Activated T-cell treated with anti-CD3 and anti-CD28 coated beads, Interleukin-2, amount 50 U/mL, for 48 hours (primary cell): ENCODE data around the gene PMM1.
"Not testable (repeated sequence)": the region's sequence is repeated elsewhere in the genome, so short reads cannot be mapped to it uniquely, and the experiment has no call there.

ENCODE experiments used
- DNase-seq, 2 experiments: peaks; one replicate each; pipeline ENCODE4 v3.0.0-alpha.2; 2020

Gene PMM1

DNA sequence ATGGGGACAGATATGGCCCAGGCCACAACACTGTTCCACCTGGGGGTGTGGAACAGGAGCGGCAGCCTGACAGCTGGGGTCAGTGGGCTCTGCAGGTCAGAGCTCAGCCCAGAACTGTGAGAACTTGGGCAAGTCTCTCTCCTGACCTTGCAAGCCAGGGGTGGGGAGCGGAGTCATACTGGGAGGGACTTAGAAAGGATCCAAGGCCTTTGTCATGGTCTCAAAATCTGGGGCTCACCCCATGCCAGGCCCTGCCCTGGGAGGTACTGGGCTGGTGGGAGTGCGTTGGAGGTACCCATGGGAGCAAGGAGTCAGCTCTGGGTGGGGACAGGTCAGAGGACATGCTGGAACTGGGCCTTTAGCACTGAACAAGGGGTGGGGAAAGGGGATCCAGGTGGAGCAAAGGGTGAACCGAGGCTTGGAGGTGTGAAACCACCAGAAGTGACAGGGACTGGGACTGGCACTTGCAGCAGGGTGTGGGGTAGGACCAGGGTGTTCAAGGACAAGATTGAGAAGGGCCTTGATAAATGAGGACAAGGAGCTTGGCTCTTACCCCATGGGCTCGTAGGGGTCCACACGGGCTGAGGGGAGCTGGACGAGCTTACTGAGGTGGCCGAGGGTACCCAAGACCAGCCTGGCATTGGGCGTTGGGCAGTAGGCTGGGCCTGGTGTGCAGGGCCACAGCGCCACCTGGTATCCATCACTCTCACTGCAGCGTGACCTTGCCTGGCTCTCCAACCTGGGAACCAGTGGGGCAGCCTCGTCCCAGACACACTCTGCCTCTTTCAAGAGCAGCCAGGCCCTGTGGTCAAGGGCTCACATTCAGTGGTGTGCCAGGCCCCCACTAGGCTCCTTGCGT is 7.4 kb upstream of the PMM1 start:
- peak; percentile 47 to 62 for DNase-seq

DNA sequence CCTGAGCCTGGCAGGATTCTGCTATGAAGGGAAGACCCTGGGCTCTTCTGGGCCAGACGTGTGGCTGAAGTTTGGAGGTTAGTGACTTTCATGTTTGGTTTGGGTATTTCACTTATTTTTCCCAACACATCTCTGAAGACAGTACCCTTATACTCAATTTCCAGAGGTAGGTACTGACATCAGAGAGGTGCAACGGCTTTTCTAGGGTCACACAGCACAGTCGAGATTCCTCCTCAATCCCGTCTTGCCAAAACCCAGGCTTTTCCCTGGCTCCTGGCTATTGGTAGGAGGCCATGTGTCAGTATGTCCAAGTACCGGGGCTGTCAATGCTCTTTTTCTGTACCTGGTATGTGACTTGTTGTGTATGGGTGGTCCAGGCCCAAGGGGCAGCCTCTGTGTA is 6.1 kb upstream of the PMM1 start:
- DNase-seq, result no peak

DNA sequence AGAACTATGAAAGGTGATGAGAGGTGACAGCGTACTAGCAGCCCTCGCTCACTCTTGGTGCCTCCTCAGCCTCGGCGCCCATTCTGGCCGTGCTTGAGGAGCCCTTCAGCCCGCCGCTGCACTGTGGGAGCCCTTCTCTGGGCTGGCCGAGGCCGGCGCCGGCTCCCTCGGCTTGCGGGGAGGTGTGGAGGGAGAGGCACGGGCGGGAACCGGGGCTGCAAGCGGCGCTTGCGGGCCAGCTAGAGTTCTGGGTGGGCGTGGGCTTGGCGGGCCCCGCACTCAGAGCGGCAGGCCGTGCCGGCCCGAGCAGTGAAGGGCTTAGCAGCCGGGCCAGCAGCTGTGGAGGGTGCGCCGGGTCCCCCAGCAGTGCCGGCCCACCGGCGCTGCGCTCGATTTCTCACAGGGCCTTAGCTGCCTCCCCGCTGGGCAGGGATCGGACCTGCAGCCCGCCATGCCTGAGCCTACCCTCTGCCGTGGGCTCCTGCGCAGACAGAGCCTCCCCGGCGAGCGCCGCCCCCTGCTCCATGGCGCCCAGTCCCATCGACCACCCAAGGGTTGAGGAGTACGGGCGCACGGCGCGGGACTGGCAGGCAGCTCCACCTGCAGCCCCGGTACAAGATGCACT is 3.8 kb upstream of the PMM1 start:
- DNase-seq, result not testable (repeated sequence)

DNA sequence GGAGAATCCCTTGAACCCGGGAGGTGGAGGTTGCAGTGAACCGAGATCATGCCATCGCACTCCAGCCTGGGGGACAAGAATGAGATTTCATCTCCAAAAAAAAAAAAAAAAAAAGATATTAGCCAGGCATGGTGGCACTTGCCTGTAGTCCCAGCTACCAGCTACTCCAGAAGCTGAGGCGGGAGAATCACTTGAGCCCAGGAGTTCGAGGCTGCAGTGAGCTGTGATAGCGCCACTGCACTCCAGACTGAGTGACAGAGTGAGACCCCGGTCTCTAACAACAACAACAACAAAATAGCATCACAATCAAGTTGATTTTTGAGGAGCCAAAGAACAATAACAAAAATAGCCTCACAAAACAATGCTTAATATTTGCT is 2.3 kb downstream of the PMM1 start:
- no peak for DNase-seq

DNA sequence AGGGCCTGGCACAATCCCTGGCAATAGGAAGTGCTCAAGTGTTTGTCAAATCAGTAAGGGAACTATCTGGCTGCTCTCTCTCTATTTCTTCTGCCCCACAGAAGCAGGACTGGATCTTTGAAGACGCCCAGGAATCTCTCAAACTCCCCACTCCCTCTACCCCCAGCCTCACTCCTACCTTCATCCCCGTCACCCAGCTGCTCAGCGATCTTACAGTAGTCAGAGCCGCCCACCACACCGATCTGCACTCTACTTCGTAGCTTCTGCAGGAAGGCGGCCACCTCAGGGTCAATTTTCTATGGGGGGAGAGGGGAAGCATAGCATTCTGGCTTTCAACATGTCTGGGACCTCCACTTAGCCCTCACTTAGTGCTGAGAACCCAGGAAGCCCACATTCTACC is 3.7 kb downstream of the PMM1 start:
- no peak for DNase-seq

DNA sequence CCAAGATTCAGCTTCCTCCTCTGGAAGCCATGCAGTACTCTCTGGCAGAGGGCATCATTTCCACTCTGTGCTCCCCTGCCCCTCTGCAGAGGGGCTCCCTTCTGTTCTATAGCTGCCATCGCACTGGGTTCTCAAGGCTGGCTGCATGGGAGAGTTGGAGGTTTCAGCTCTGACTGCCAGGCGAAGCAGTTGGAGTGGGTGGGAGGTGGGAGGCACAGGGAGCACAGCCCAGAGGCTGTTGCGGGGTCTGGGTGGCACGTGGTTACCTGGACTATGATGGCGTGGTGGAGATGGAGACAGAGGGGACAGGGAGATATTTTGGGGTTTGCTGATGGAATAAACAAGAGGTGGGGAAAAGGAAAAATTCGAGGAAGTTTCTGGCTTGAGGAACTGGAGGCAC is 4.8 kb downstream of the PMM1 start:
- DNase-seq, result no peak

DNA sequence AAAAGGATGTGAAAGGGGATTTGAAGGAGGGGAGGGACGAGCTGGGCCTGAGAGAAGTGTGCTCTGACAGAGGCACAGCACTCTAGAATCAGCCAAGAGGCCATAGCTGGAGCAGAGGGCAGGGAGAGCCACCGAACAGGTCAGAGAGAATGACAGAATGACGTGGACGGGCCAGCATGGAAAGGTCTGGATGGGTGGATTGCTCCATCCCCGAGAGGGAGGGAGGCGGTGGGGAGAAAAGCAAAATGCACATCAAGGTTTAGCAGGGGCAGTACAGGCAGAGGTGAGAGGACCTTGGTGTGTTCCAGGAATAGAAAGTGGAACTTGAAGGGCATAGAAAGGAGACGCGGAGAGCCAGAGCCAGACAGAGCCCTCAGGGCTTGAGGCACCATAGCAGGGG is 6.9 kb downstream of the PMM1 start:
- no peak for DNase-seq

DNA sequence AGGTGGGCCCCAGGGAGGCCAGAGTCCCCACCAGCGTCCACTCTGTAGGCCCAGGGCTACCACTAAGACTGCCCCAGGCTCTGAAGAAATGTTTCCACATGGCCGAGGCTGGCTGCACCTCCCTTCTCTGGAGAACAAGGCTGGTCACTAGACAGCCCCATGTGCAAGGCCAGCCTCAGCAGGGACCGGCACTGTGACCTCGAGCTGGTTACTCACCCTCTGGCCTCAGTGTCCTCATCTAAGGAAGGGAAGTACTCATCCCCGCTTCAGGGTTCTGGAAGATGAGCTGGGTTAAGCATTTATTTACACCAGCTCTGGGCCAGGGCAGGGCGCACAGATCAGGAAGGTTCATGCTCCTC is 9.7 kb downstream of the PMM1 start:
- DNase-seq, result no peak

DNA sequence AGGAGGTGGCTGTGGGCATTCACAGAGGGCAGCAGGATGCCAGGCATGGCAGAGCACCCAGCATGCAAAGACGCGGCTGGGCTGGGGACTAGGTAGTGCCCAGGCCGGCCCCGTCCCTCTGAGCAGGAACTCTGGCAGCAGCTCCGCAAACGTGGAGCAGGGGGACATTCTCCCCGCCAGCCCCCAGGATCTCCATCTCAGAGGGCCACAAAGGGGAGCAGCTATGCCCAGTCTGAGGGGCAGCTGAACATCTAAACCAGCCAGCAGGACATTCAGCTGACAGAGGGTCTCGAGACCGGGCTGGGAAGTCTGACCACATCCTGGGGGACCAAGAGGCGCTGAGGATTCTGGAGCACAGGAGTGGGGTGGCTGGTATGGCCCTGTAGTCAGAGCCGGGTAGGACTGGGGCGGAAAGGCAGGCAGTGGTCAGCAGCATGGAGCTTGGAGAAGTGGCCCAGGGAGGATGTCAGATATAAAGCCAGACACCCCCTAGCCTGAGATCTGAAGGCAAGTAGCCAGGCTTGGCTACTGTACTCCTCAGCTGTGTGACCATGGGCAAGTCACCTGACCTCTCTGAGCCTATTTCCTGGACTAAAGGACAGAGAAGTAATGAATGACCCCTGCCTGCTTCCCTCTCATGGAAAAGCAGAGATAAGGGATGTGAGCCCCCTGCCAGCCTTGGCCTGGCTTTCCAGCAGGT is 10.2 kb downstream of the PMM1 start:
- DNase-seq, result no peak

DNA sequence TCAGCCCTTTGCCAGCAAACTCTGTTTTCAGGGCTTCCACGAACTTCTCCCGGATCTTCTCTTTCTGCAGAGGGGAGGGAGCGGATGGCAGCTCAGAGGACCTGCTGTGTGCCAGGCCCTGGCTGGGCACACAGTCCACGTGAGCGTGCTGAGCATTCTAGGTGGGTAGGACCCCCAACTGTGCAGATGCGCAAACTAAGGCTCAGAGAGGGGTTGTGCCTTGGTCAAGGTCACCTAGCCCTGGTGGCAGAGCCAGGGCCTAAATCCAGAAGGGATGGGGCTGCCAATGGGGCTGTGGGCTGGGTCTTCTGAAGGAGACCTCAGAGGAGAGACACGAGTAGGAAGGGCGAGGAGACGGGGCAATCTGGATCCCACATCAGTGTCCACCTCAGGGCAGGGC is 10.8 kb downstream of the PMM1 start:
- DNase-seq, result no peak

DNA sequence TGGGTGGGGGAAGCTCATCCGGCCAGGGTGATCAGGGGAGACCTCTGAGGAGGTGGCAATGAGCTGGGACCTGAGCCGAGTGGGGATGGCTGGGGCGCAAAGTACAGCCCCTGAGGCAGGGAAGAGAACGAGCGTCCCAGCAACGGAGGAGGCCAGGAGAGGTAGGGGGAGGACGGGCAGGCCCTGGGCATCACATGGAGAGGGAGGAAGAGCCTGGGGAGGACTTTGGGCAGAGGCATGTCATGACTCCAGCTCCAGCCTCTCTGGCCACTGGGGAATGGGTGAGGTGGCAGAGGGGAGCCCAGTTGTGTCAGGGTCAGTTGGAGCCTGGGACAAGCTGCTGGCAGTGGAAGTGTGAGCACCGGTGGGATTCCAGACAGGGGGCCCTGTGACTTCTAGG is 11.5 kb downstream of the PMM1 start:
- DNase-seq, result no peak

DNA sequence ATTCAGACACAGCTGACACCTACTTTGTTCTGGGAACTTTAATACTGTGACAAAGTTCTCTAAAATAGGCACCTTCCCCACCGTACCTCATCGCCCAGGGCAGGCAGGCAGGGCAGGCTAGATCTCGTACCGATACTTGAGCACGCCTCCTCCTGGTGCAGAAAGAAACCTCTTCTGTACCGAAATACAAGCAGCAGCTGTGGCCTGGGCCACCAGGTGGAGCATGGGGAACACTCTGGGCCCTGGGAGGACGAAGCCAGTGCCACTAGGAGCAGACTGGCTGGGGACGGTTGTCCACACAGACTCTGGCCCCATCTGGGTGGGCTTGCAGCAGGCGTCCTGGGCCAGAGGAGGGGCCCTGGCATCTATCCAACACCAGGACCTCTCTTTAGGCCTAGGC is 12.8 kb downstream of the PMM1 start:
- DNase-seq, result peak; percentile 38 to 63

DNA sequence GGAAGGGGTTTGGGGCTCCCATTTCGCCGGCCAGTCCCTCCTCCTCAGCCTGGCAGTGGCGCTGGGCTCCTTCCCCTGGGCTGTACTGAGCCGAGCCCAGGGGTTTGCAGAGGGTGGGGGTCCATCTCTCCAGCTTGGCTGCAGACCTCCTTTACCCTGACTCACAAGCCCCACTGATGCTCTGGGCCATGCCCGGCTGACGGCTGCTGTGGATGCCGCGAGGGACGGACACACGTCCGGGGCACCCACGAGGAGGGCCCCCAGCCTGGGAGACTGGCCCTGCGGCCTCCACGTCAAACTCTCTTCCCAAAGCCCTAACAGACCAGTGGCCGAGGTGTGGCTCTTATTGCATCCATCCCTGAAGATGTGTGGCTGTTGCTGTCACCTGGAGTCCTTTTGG is 14.1 kb downstream of the PMM1 start:
- DNase-seq, result no peak

DNA sequence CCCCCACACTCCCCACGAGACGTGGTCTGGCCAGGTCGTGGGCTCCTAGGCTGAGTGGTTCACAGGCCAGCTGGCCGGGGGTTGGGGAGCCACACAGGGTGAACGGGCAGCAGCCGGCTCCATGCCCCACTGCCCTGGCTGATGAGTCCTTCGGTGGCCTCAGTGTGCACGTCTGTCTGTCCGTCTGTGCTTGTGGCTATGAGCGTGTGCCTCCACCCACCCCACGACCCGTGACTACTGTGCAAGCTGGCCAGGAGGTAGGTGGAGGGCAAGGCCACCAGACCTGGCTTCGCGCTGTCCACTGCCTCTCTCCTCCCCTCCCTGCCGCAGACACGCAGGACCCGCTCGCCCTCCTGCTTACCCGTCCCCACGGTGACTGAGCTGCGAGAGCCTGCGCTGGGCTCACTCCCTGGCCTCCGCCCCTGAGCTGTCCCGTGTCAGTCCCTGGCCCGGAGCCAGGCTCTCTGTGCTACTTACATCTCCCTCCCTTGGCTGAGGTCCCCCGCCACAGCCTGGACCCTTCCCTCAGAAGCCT is 14.7 kb downstream of the PMM1 start:
- no peak for DNase-seq

DNA sequence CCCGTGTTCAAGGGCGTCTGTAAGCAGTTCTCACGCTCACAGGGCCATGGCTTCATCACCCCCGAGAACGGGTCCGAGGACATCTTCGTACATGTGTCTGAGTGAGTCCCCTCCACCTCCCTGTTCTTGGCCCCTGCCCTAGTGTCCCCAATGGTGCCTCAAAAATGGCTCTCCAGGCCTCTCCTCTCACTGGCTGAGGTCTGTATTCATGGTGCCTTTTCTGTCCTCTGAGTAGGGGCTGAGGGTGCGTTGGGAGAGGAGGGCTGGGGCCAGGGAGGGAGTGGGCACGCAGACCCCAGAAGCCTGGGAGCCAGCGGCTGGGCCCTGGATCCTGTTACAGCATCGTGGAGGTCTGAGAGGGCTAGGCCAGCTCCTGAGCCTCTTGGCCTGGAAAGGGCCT is 16.0 kb downstream of the PMM1 start:
- DNase-seq, result no peak

DNA sequence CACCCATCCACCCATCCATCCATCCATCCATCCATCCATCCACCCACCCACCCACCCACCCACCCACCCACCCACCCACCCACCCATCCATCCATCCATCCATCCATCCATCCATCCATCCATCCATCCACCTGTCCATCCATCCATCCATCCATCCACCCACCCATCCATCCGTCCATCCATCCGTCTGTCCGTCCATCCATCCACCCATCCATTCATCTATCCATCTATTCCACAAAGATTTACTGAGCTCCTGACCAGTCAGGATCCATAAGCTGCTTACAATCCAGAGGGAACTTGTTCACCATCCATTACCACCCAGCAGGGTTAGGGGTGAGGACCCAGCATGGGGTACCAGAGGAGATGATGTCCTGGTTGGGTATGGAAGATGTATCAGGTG is 17.3 kb downstream of the PMM1 start:
- DNase-seq, result not testable (repeated sequence)

DNA sequence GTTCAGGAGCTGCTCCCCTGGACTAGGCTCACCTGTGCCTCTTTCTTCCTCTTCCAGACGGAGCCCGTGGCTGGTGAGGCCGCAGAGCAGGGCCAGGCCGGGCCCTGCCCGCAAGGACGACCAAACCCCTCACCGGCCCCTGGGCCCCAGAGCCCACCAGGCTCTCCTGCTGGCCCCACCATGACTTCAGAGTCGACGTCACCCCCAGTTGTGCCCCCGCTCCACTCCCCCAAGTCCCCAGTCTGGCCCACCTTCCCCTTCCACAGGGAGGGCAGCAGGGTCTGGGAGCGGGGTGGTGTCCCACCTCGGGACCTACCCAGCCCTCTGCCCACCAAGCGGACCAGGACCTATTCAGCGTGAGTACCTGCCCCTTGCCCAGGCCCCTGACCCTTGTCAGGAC is 17.9 kb downstream of the PMM1 start:
- no peak for DNase-seq

DNA sequence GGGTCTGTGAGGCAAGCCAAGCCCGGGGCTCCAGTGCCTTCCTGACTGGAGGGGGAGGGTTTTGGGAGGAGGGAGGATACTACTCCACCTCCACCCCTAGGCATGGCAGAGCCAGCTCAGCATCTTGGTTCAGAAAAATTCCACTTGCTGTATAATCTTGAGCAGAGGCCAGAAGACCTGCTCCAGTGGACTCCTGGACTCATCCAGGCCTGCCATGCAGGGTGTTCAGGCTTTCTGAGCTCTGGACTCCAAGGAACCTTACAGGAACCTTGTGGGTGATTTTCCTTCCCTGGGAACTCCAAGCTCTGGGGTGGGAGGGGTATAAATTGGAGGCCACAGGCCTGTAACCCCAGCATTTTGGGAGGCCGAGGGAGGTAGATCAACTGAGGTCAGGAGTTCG is 19.4 kb downstream of the PMM1 start:
- DNase-seq, result no peak

DNA sequence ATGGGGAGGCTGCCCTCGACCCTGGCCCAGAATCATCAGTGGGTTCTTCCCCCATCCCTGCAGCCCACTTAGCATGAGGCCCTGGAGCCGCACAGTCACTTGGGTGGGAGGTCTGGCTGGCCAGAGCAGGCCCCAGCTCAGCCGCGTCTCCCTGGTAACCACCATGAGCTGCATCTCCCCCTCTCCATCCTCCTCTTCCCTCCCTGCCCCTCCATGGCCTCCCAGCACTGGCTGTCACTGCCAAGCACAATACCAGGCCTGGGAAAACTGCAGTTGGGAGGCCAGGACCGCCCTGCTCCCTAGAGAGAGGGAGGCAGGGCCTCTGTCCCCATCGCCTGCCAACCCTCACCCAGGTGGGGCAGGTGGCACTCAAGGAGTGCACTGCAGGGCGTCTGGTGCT is 20.8 kb downstream of the PMM1 start:
- no peak for DNase-seq

DNA sequence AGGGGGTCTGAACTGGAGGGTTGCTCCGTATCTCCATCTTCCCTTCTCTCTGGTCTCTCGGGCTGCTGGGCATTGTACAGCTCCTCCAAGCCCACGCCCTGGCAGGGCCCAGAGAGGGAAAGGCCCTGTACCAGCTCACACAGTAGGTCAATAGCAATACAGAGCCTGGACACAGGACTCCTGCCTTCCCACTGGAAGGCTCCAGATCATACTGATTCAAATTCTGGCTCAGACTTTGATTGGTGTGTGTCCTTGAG is 22.2 kb downstream of the PMM1 start:
- DNase-seq, result no peak

DNA sequence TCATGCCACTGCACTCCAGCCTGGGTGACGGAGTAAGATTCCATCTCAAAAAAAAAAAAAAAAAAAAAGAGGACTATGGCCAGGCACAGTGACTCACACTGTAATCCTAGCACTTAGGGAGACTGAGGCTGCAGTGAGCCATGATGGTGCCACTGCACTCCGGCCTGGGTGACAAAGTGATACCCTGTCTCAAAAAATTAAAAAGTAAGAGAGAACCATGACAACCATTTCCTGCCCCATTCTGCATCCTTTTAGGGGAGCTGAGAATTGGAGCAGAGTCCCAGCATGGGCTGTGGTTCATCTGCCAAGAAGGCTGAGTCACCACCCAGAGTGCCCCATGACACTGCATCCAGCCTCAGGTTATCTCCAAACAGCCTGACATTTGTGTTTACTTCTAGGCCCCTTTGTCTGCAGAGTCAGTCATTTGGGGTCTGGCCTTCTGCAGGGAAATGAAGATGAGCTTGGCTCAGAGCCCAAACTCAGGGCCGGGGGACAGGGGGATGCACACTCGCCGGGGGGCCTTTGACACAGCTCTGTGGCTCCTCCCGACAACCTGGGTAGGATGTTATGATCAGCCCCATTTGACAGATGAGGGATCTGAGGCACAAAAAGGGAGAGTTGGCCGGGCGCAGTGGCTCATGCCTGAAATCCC is 24.1 kb downstream of the PMM1 start:
- DNase-seq, result peak; percentile 39 to 55

DNA sequence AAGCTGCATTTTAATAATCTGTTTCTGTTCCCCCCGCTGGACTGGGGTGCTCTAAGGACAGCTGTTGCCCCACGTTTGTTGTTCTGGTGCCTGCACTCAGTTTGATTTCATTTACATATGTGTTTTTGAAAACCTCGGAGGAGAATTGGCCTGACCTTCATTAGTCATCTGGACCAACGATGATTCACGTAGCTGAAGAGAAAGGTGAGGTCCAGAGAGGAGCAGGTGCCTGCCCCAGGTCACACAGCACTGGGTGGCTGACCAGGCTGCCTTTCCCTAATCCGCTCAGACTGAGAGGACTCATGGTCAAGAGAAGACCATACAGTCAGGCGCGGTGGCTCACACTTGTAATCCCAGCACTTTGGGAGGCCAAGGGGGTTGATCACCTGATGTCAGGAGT is 25.1 kb downstream of the PMM1 start:
- DNase-seq, result no peak

DNA sequence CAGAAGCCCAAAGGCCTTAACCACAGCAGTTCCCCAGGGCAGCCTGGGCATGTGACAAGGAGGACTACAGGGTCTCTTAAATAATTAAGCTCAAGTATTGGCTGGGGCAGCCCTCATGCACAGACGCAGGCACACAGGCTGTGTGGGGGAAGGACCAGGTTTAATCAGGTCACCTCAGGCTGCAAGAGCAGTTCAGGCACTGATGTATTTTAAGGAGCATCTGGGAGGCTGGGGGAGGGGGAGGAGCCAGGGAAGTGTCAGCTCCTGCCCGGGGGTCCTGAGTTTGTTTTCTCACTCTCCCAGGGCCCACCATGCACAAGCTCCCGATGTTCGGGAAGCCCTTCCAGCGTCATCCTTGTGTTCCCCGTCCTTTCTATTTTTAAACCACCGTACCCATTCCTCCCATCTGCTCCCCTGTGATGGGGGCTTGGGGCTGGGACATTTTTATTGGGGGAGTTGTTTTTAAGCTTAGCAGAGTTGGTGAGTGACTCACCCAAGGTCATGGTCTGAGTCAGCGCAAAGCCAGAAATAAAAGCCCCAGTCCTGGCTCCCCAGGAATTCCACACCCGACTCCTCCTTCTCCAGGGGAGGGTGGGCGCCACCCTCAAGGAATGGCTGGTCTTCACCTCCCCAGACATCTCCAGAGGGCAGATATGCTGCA is 26.5 kb downstream of the PMM1 start:
- no peak for DNase-seq
